Pancreas (tissue), 10 donors: Measurements from ENCODE around the gene DZIP1. TPM values are rescaled to one million over a fixed set of nuclear protein-coding genes. Genes with fewer than 3 reads are reported as not detected.
A peak's percentile ranks its signal among the peaks of the same experiment; 100 is the strongest.

Source experiments
- ATAC-seq, 4 donors: fragments of 200-7000 bp; cut with Tn5 transposase; one replicate each; pipeline versions ENCODE4 v1.8.0 to v1.9.1; 2020; ENCODE audit warnings: mild to moderate bottlenecking in 4 of 4, moderate library complexity in 4 of 4
- DNase-seq, 6 donors: peaks; one replicate each; pipeline ENCODE4 v3.0.0-alpha.2; 2020
- FAIRE-seq: peaks from 2 replicates; lab custom pipeline; 2012; peaks lifted over from hg19 to GRCh38; lab: Jason Lieb, UNC
- H3K27ac ChIP-seq, 4 donors: fragments of 200-600 bp; sonication (generic); 1 replicate in 3 of 4; 2 replicates in 1 of 4; pipeline versions ENCODE4 v1.5.0 to v1.8.0; 2020
- H3K27me3 ChIP-seq, 4 donors: fragments of 200-600 bp; one replicate each; pipeline ENCODE4 v1.8.0; 2021
- H3K36me3 ChIP-seq, 3 donors: fragments of 200-600 bp; sonication (generic) in 1 of 3; one replicate each; pipeline versions ENCODE4 v1.5.0 to v1.8.0; 2020 to 2021
- H3K4me1 ChIP-seq, 3 donors: fragments of 200-600 bp; one replicate each; pipeline ENCODE4 v1.8.0; 2021
- H3K4me3 ChIP-seq, 4 donors: fragments of 200-600 bp; sonication (generic) in 2 of 4; one replicate each; pipeline versions ENCODE4 v1.5.0 to v1.8.0; 2020 to 2021
- H3K9me3 ChIP-seq, 4 donors: fragments of 200-600 bp; one replicate each; pipeline ENCODE4 v1.8.0; 2021
- WGBS, 2 donors: extraction: QIAGEN DNeasy Blood & Tissue Kit; methylation state at CpG; one replicate each; pipeline ENCODE4 v1.1.7; 2013; 5-methylcytosine and 5-hydroxymethylcytosine counted together
- intact Hi-C, 3 donors: fragments of 100-400 bp; cut with DNase I; formaldehyde crosslinking; loops; one replicate each; pipeline versions ENCODE4 v1.11.1 to v1.14.2; 2022
- polyA plus RNA-seq, 2 donors: library from polyadenylated mRNA; stranded (reverse); fragments of 200-250 nt; gene quantifications; one replicate each; pipeline ENCODE4 v1.2.3, GENCODE V29; 2013
- total RNA-seq, 6 donors: library from RNA; stranded (reverse); fragmentation: NEBNext Ultra II Directional in 4 of 6; extraction: Animal tissue kit (Norgen Biotek cat#: 25700) in 4 of 6; gene quantifications; one replicate each; pipeline versions ENCODE4 v1.2.1 to v1.2.4, GENCODE V29; 2021 to 2023
- TF ChIP-seq, protein P1 (sequence below), 4 donors: fragments of 200-600 bp; sonication (generic) in 3 of 4; IDR thresholded peaks; one replicate each; pipeline versions ENCODE4 v1.5.0 to v1.8.0; 2021; ENCODE audit warnings: antibody characterized with exemption in 4 of 4
- donor health status: healthy with polysubstance abuse.
- donor health status: DM: no; HTN: no; CAD: no; lungs with moderate emphysema.
- donor health status: DM: no; HTN: no; CAD: no.
- donor health status: control.
- donor health status: control.
- donor health status: Bipolar disorder and iron deficiency.
- donor health status: DM: yes; HTN: yes; CAD: no.
- donor health status: DM: no; HTN: no; CAD: no.
- donor health status: DM: no; HTN: no; CAD: no.
- donor health status: DM: yes; HTN: yes; CAD: no.

The DZIP1 gene
- total and polyA plus RNA-seq, 8 donors, result 14.5 to 36.5 (median 20.6) TPM

DNA sequence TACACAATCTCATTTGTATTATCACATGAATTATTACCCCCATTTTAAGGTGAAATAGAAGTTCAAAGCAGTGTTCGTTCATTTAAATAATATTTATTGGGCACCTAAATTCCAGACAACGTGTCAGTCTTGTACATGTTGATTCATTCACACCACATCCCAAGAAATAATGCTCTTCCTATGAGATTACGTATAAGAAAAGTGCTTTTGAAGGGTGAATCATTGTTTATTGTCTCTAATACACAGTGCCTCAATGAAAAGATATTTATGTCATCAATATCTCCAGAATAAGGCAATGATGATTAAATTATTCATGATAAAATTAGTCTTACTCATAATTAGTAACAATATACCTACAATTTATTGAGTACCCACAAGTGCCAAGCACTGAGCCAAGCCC, 56.4 kb downstream of the DZIP1 start:
- no peak overlapping the region for H3K4me3 ChIP-seq
- H3K27me3 ChIP-seq, result no peaks in the 10 kb centered on the region
- TF ChIP-seq, protein P1, sequence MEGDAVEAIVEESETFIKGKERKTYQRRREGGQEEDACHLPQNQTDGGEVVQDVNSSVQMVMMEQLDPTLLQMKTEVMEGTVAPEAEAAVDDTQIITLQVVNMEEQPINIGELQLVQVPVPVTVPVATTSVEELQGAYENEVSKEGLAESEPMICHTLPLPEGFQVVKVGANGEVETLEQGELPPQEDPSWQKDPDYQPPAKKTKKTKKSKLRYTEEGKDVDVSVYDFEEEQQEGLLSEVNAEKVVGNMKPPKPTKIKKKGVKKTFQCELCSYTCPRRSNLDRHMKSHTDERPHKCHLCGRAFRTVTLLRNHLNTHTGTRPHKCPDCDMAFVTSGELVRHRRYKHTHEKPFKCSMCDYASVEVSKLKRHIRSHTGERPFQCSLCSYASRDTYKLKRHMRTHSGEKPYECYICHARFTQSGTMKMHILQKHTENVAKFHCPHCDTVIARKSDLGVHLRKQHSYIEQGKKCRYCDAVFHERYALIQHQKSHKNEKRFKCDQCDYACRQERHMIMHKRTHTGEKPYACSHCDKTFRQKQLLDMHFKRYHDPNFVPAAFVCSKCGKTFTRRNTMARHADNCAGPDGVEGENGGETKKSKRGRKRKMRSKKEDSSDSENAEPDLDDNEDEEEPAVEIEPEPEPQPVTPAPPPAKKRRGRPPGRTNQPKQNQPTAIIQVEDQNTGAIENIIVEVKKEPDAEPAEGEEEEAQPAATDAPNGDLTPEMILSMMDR (IDR thresholded peaks at IDR 0.05), result no peak
- intact Hi-C loops, result no loop called here
- no peaks in the 10 kb centered on the region for H3K9me3 ChIP-seq
- no peak overlapping the region for H3K27ac ChIP-seq
- H3K36me3 ChIP-seq, result peaks cover 0 to 18% (median 0%) of the 10 kb centered on the region in 3 donors
- no peak for ATAC-seq
- no peak for DNase-seq
- FAIRE-seq, result no peak
- peaks cover 0 to 11% (median under 1%) of the 10 kb centered on the region in 3 donors for H3K4me1 ChIP-seq
- 88 to 95% methylated on average over 3 of the region's 3 CpGs for WGBS, 2 donors

DNA sequence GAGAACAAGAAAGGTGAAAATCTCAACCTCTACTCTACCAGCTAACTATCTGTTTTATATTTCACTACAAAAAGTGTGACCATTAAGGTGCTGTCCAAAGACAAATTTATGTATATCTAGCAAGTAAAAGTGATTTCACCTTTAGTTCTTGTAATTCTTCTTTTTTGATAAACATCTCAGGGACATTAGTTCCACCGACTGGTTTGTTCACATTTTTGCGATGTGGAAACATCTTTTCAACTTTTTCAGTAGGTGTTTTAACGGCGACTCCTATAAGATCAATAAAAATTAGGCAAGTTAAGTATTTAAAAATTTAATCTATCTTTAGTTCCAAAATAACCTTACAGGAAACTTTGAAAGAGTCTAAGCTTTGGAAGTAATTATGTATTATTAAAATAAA, 58.6 kb downstream of the DZIP1 start:
- no peak for ATAC-seq
- FAIRE-seq, result peak; percentile 17
- no peak for DNase-seq
- intact Hi-C loops, result no loop called here
- Histone ChIP-seq H3K4me3 (no peak overlapping the region), H3K27ac (peak overlapping the region in 1 of 4 donors; percentile 27), H3K9me3 (no peaks in the 10 kb centered on the region), H3K4me1 (no peaks in the 10 kb centered on the region), H3K27me3 (no peaks in the 10 kb centered on the region), H3K36me3 (peaks cover 0 to 31% (median 3%) of the 10 kb centered on the region in 3 donors)
- TF ChIP-seq, protein P1 (IDR thresholded peaks at IDR 0.05), result no peak
- WGBS, 2 donors, result 56 to 57% methylated on average over 4 of the region's 4 CpGs

DNA sequence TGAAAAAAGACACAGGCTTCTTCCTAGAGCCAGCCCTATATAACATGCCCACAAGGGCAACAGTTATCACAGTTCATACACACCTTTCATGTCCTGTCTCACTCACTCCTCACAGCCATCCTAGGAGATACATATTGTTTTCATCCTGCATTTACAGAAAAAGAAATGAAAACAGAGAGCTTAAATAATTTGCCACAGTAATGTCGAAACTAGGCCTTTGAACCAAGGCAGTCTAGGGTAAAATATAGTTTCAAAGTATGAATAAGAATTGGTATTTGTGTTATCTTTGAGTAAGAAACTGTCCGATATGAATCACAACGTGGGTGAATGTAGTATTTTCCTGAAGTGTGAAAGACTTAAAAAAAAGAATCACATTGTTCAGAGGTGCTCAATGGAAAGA, 65.2 kb downstream of the DZIP1 start:
- FAIRE-seq, result no peak
- DNase-seq, result no peak
- no peak for ATAC-seq
- Histone ChIP-seq H3K27me3 (no peaks in the 10 kb centered on the region), H3K9me3 (no peaks in the 10 kb centered on the region), H3K4me3 (no peak overlapping the region), H3K4me1 (peaks cover 0 to 9% (median 0%) of the 10 kb centered on the region in 3 donors), H3K27ac (no peak overlapping the region), H3K36me3 (peaks cover 0 to 34% (median 17%) of the 10 kb centered on the region in 3 donors)
- TF ChIP-seq, protein P1 (IDR thresholded peaks at IDR 0.05), result no peak
- intact Hi-C loops, result no loop called here
- WGBS, 2 donors, result 83 to 86% methylated on average over 3 of the region's 3 CpGs

DNA sequence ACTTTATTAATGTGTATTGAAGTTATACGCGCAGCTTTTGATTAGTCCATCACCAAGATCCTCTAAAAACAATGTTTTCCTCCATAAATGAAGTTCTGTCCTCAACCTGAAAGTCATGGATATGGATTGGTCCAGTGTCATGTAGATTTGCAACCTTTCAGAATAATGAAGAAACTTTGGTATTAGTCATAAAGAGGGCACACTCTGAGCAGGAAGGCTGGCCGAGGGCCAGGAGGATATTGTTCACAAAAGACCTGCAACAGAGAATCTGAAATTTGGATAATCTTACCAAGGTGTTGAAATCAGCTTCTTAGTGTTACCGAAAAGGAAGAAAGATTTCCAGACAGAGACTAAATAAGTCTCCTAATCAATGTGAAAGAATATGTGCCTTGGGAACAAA, 71.3 kb downstream of the DZIP1 start:
- H3K27me3 ChIP-seq, result no peaks in the 10 kb centered on the region
- TF ChIP-seq, protein P1 (IDR thresholded peaks at IDR 0.05), result no peak
- no peak overlapping the region for H3K4me3 ChIP-seq
- ATAC-seq, result peak in 1 of 4 donors; percentile 44
- intact Hi-C loops, result no loop called here
- no peak for FAIRE-seq
- no peak for DNase-seq
- WGBS, 2 donors, result 92 to 94% methylated on average over 4 of the region's 4 CpGs
- peaks cover 4 to 12% (median 6%) of the 10 kb centered on the region in 3 donors for H3K4me1 ChIP-seq
- H3K9me3 ChIP-seq, result no peaks in the 10 kb centered on the region
- peaks cover 0 to 27% (median 4%) of the 10 kb centered on the region in 3 donors for H3K36me3 ChIP-seq
- H3K27ac ChIP-seq, result no peak overlapping the region

DNA sequence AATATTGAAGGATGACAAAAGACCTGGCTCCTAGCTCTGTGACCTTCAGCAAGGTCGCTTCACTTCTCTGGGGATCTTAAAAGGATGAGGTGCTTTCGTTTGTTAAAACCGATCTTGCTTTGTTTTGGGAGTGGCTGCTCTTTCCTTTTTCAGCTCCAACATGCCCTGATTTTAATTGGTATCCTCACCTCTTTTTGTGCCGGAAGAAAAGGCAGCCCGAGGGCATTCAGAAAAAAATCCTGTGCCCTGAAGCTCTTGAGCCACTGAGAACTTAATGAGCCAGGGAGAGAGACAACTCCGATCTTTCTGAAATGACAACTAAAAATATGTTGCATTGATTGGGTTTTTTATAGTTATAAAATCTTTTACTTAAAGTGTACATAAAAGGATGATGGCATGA, 72.6 kb downstream of the DZIP1 start:
- Histone ChIP-seq H3K27ac (no peak overlapping the region), H3K27me3 (no peaks in the 10 kb centered on the region), H3K9me3 (no peaks in the 10 kb centered on the region), H3K4me1 (peaks cover 4 to 10% (median 6%) of the 10 kb centered on the region in 3 donors), H3K36me3 (peaks cover 0 to 21% (median 0%) of the 10 kb centered on the region in 3 donors), H3K4me3 (no peak overlapping the region)
- FAIRE-seq (no peak), ATAC-seq (no peak), DNase-seq (no peak)
- WGBS, 2 donors, result 70 to 71% methylated on average over 6 of the region's 6 CpGs
- intact Hi-C loops, result no loop called here
- TF ChIP-seq, protein P1 (IDR thresholded peaks at IDR 0.05), result no peak
